ENCODE measurements around the gene TSHZ2.

The TSHZ2 gene

DNA sequence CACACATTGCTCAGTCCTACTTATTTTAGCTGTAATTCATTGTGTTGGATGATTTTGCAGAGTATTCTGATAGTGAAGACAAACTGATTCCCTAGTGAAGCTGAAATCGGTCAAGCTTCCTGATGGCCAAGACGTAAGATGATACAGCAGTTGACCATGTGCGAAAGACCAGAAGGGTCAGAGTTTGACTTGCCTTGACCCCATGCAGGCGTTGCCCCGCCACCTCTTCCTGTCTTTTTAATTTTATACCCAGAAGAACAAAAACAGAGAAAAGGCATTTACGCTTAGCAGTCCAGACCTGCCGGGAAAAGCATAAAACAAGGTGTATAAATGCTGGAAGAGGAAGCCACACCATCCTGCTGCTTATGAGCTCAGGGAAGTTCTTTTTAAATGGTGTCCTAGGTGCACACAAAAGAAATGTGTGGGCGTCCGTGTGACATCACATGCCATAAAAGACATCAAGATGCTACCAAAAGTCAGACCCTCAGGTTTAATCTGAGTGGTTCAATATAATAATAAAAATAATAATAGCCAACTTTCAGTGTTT is 32.2 kb downstream of the TSHZ2 start:
- TF ChIP-seq, protein P1, sequence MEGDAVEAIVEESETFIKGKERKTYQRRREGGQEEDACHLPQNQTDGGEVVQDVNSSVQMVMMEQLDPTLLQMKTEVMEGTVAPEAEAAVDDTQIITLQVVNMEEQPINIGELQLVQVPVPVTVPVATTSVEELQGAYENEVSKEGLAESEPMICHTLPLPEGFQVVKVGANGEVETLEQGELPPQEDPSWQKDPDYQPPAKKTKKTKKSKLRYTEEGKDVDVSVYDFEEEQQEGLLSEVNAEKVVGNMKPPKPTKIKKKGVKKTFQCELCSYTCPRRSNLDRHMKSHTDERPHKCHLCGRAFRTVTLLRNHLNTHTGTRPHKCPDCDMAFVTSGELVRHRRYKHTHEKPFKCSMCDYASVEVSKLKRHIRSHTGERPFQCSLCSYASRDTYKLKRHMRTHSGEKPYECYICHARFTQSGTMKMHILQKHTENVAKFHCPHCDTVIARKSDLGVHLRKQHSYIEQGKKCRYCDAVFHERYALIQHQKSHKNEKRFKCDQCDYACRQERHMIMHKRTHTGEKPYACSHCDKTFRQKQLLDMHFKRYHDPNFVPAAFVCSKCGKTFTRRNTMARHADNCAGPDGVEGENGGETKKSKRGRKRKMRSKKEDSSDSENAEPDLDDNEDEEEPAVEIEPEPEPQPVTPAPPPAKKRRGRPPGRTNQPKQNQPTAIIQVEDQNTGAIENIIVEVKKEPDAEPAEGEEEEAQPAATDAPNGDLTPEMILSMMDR (IDR thresholded peaks at IDR 0.05): no peak
- TF ChIP-seq ZFX (IDR thresholded peaks at IDR 0.05; ENCODE audit: borderline replicate concordance): no peak
- H3K27ac ChIP-seq: no peak overlapping the region

DNA sequence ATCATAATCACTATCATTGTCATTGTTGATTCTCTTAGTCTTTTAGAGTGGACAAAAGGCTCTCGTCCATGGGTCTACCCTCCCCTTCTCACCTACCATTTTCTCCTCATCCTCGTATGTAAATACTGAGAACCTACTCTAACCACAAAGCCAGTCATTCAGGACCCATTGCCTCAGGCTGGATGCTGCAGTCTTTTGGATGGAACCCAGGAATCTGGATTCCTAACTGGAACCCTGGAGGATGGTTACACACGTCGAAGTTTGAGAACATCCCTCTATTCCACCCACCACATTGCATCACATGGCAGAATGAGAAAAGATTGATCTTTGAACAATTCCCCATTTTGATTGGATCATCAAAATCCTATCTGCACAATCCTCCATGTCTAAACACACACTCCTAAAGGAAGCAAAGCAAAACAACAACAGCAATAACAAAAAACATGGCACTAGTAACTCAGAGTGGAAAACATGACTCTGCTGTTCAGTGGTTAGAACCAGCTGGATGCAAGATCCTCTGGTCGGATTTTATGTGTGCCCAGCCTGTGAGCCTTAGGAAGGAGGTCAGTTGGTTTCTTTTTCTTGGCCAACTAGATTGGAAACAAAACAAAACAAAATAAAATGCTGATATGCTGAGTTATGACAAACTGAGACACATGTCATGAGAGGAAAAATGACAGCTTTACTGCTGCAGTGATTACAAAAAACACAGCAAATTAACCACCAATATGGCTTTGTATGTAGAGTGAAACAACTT is 38.0 kb downstream of the TSHZ2 start:
- no peak overlapping the region for H3K27ac ChIP-seq
- TF ChIP-seq ZFX (IDR thresholded peaks at IDR 0.05; ENCODE audit: borderline replicate concordance): no peak
- TF ChIP-seq, protein P1 (IDR thresholded peaks at IDR 0.05): no peak

DNA sequence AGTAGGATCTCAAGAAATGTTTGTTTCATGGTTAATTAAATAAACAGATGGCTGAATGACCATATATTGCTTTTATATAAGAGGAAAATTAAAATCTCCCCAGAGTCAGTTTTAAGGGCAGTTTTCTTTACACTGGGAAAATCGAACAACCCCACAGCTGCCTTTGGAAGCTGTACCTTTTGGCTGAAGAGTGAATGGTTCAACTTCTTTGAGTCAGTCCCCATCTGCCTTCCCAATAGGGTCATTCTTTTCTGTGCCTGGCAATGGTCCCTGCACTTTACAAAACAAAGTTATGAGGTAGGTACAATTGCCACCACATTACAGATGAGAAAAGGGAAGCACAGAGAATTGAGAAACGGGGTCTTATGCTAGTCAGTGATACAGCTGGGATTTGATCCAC is 39.5 kb downstream of the TSHZ2 start:
- no peak overlapping the region for H3K27ac ChIP-seq
- TF ChIP-seq, protein P1 (IDR thresholded peaks at IDR 0.05): no peak
- no peak for TF ChIP-seq ZFX (IDR thresholded peaks at IDR 0.05; ENCODE audit: borderline replicate concordance)

DNA sequence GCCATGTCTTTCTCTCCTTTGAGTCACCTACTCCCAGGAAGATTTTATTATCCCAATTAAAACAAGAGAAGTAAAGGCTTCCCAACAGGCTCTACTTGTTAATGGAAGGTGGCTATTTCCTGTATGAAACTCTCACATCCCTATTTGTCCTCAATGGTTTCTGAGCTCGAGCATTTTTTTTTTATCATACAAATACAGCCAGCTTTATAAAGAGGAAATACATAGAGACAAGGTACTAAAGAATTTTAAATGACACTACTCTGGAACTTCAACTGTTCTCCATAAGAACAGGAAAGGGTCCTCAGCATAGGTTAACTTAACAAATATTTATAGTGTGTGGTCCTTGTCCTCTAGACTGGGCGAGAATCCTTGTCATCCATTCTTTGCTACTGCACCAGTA is 41.0 kb downstream of the TSHZ2 start:
- H3K27ac ChIP-seq: no peak overlapping the region
- no peak for TF ChIP-seq ZFX (IDR thresholded peaks at IDR 0.05; ENCODE audit: borderline replicate concordance)
- TF ChIP-seq, protein P1 (IDR thresholded peaks at IDR 0.05): no peak

DNA sequence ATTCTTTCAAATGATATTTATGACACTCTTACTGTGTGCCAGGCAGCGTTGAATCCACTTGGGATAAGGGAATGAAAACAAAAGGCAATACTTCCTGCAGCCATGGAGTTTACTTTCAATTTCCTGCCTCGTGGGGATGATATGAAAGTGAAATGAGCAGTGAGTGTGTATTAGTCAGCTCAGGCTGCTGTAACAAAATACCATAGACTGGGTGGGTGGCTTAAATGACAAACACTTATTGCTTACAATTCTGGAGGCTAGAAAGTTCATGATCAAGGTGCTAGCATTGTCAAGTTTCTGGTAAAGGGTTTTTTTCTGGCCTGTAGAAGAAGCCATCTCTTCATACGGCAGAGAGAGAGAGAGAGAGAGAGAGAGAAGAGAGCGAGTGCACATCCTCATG is 41.7 kb downstream of the TSHZ2 start:
- no peak overlapping the region for H3K27ac ChIP-seq
- TF ChIP-seq ZFX (IDR thresholded peaks at IDR 0.05; ENCODE audit: borderline replicate concordance): no peak
- TF ChIP-seq, protein P1 (IDR thresholded peaks at IDR 0.05): no peak

DNA sequence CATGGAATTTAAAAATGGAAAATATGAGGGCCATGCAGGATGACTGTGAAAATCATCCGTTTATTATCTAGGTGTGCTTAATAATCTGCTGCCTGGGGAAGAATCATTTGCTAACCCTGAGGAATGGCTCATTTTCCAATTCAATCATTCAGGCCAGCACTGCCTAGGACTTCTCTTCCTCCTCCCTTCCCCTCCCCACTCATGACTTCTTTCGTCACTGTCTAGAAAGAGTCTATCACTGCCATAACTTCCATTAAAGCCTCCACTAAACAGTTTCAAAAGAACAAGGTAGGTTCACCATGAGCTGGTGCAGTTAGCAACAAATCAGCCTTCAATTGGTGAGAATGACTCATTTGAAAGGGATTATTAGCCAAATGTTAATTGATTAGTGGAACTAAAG is 43.9 kb downstream of the TSHZ2 start:
- TF ChIP-seq, protein P1 (IDR thresholded peaks at IDR 0.05): no peak
- no peak overlapping the region for H3K27ac ChIP-seq

DNA sequence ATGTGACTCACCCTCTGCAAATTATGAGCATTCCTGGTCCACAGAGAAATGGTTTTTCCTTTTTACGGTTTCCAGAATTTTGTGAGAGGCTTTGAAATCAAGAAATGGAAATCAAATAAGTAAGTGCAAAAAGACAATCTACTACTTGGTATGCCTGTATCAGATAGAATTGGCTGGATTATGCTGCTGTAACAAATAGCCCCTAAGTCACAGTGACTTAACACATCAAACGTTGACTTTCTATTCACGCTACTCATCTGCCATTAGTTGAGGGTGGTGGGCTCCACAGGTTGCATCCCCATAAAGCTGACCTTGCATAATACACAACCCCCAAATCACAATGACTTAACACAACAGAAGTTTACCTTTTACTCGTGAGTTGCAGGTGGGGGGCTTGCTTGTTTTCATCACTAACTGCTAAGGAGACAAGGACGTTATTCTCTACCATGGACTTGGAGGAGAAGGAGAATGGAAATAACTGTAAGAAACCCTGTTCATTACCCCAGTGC is 44.4 kb downstream of the TSHZ2 start:
- TF ChIP-seq, protein P1 (IDR thresholded peaks at IDR 0.05): no peak
- no peak for TF ChIP-seq ZFX (IDR thresholded peaks at IDR 0.05; ENCODE audit: borderline replicate concordance)
- no peak overlapping the region for H3K27ac ChIP-seq
